ENCODE results near the gene VPS51. TPM values are rescaled to one million over a fixed set of nuclear protein-coding genes. Genes with fewer than 3 reads are reported as not detected.

The VPS51 gene
- total and polyA plus RNA-seq, 10 of the 15 experiments (the other 5 are each of a cell fraction or from before 2014, with no cell fraction given), result 1.5 to 279 (median 53.2) TPM

DNA sequence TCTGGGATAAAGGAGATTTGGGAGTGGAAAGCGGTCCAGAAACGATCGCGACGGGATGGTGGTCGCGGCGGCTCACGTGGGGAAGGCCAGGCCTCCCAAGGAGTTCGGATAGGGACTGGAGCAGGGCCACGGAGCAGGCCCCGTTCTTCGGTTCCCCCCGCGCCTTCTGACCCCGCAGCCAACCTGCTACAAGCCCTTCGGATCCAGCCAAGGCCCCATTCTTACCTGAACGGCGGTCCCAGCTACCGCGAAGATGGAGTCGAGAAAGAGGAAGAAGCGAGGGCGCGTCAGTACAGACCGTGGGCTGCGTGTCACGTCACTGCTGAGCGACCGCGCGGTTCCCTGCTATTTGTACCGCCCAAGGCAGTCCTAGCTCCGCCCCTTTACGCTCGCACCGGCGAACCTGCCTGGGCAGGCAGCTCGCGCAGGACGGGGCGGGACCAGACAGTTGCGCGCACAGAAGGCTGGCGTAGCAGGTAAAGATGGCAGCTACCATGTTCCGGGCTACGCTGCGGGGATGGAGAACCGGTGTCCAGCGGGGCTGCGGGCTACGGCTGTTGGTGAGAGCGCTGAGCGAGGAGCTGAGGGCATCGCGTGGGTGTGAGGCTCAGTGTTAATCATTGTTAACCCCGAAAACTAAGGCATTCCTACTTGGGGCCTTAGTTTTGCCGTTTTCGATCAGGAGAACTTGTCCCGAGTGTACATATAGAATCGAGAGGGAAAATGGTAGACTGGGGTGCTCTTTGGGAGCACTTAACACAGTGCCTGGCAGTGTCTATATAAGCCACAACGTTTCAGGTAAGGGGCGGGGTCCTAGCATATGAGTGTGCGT is 26.1 kb downstream of the VPS51 start, which contains the start of the genes FAU and MRPL49:
Gene FAU, minus strand, starts transcription at position 270 of the 832 bp plus-strand sequence. CDS start 321 bp downstream, outside the sequence.
Gene MRPL49, plus strand, starts transcription at position 457 of the 832 bp plus-strand sequence. Its CDS starts 26 bp downstream, at position 483.
- intact Hi-C loops (cut with micrococcal nuclease; ENCODE audit: unreplicated experiment) (no loop called here), in situ Hi-C loops (cut with MboI) (no loop called here)
- H3K4me3 ChIP-seq, result peak within 1 kb of the TSS; percentile 85
- H3K27ac ChIP-seq (ENCODE audit: control insufficient read depth, insufficient read depth), result peak within 1 kb of the TSS; percentile 80
- ChIA-PET POLR2A (interaction anchor here (0.5 to 3.1 kb wide), 25 partner anchors 9 to 806 kb away, joined by 3 to 31 read pairs (median 4); partner anchors contain the start of genes ARL2, CAPN1, CDC42BPG and DPF2), RAD21 (ENCODE audit: unreplicated experiment) (interaction anchor here (0.7 to 3.3 kb wide), 13 partner anchors 9 to 343 kb away, joined by 3 to 34 read pairs (median 4); partner anchors contain the start of genes ARL2, CAPN1, SAC3D1 and SF1), CTCF (interaction anchor here (0.5 to 3.1 kb wide), 21 partner anchors 9 to 334 kb away, joined by 3 to 40 read pairs (median 3); partner anchors contain the start of genes ARL2, CAPN1, POLA2 and SYVN1), SMC1A (ENCODE audit: uncharacterized antibody, unreplicated experiment) (interaction anchor here (0.8 to 3.5 kb wide), 10 partner anchors 9 to 318 kb away, joined by 3 to 15 read pairs (median 6); partner anchors contain the start of genes ARL2, BATF2, CAPN1 and SNX15)
- peak within 1 kb of the TSS; percentile 79 for H3K4me2 ChIP-seq (ENCODE audit: control insufficient read depth, insufficient read depth)
- WGBS (ENCODE audit: insufficient coverage, insufficient replicate concordance, low lambda C conversion rate, missing lambda C conversion rate), result under 1% methylated on average over 64 of the region's 64 CpGs
- H3K4me1 ChIP-seq (ENCODE audit: control insufficient read depth, insufficient read depth, low read length), result peaks cover 17% of the 10 kb centered on the region
- FAIRE-seq (peak; percentile 99), ATAC-seq (peak; percentile 90), DNase-seq (ENCODE audit: low read depth, low spot score) (peak; percentile 95)
- H4K20me1 ChIP-seq (ENCODE audit: control insufficient read depth, insufficient read depth), result no peaks in the 10 kb centered on the region
- peak within 1 kb of the TSS; percentile 97 for H3K9ac ChIP-seq (ENCODE audit: control insufficient read depth, insufficient read depth, low read length)
- no peaks in the 10 kb centered on the region for H3K27me3 ChIP-seq (replicated peaks in 1 of 2; ENCODE audit: control insufficient read depth in 2 of 2, insufficient read depth in 2 of 2, low read length in 1 of 2)
- H3K9me3 ChIP-seq (replicated peaks; ENCODE audit: control insufficient read depth, insufficient read depth, low read length), result no peaks in the 10 kb centered on the region
- H3K79me2 ChIP-seq (ENCODE audit: control insufficient read depth, insufficient read depth, low read length), result peaks cover 43% of the 10 kb centered on the region
- BruUV-seq (replicated peaks), result TSS peak; percentile 83
- H3K36me3 ChIP-seq (ENCODE audit: control insufficient read depth in 2 of 2, insufficient read depth in 2 of 2, low read length in 1 of 2), result peaks cover 15 to 38% of the 10 kb centered on the region in 2 experiments
- H2AFZ ChIP-seq (ENCODE audit: control insufficient read depth, low read depth, low read length), result peak within 1 kb of the TSS; percentile 74
- TF ChIP-seq HCFC1 (IDR thresholded peaks at IDR 0.05; ENCODE audit: low read length) (peak; percentile 75), YY1 (IDR thresholded peaks at IDR 0.05; ENCODE audit: low read depth, low read length) (peak; percentile 96), NBN (IDR thresholded peaks at IDR 0.05) (no peak; the same call in none of the 2 replicates), HDGF (IDR thresholded peaks at IDR 0.05) (peak; percentile 93), MEF2B (IDR thresholded peaks at IDR 0.05; ENCODE audit: partially characterized antibody, poor library complexity, severe bottlenecking) (no peak), BRCA1 (IDR thresholded peaks at IDR 0.05; ENCODE audit: low read depth, low read length) (0 out of 2 replicates have a peak, but pooled peaks have one; percentile 37), KAT2A (conservative IDR thresholded peaks at IDR 0.05; ENCODE audit: control insufficient read depth, low read depth, low read length) (no peak), LARP7 (IDR thresholded peaks at IDR 0.05) (no peak; the same call in 1 of the 2 replicates), DPF2 (IDR thresholded peaks at IDR 0.05) (no peak), NFXL1 (IDR thresholded peaks at IDR 0.05; ENCODE audit: borderline replicate concordance) (no peak)
- TF ChIP-seq, protein P1, sequence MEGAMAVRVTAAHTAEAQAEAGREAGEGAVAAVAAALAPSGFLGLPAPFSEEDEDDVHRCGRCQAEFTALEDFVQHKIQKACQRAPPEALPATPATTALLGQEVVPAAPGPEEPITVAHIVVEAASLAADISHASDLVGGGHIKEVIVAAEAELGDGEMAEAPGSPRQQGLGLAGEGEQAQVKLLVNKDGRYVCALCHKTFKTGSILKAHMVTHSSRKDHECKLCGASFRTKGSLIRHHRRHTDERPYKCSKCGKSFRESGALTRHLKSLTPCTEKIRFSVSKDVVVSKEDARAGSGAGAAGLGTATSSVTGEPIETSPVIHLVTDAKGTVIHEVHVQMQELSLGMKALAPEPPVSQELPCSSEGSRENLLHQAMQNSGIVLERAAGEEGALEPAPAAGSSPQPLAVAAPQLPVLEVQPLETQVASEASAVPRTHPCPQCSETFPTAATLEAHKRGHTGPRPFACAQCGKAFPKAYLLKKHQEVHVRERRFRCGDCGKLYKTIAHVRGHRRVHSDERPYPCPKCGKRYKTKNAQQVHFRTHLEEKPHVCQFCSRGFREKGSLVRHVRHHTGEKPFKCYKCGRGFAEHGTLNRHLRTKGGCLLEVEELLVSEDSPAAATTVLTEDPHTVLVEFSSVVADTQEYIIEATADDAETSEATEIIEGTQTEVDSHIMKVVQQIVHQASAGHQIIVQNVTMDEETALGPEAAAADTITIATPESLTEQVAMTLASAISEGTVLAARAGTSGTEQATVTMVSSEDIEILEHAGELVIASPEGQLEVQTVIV (IDR thresholded peaks at IDR 0.05; ENCODE audit: borderline replicate concordance, partially characterized antibody), result no peak
- TF ChIP-seq, protein P2, sequence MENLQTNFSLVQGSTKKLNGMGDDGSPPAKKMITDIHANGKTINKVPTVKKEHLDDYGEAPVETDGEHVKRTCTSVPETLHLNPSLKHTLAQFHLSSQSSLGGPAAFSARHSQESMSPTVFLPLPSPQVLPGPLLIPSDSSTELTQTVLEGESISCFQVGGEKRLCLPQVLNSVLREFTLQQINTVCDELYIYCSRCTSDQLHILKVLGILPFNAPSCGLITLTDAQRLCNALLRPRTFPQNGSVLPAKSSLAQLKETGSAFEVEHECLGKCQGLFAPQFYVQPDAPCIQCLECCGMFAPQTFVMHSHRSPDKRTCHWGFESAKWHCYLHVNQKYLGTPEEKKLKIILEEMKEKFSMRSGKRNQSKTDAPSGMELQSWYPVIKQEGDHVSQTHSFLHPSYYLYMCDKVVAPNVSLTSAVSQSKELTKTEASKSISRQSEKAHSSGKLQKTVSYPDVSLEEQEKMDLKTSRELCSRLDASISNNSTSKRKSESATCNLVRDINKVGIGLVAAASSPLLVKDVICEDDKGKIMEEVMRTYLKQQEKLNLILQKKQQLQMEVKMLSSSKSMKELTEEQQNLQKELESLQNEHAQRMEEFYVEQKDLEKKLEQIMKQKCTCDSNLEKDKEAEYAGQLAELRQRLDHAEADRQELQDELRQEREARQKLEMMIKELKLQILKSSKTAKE (IDR thresholded peaks at IDR 0.05; ENCODE audit: low read depth, poor library complexity, severe bottlenecking), result no peak
- TF ChIP-seq, protein P3, sequence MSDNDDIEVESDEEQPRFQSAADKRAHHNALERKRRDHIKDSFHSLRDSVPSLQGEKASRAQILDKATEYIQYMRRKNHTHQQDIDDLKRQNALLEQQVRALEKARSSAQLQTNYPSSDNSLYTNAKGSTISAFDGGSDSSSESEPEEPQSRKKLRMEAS (IDR thresholded peaks at IDR 0.05; ENCODE audit: low read depth, low read length), result peak; percentile 22
- TF ChIP-seq, protein P4, sequence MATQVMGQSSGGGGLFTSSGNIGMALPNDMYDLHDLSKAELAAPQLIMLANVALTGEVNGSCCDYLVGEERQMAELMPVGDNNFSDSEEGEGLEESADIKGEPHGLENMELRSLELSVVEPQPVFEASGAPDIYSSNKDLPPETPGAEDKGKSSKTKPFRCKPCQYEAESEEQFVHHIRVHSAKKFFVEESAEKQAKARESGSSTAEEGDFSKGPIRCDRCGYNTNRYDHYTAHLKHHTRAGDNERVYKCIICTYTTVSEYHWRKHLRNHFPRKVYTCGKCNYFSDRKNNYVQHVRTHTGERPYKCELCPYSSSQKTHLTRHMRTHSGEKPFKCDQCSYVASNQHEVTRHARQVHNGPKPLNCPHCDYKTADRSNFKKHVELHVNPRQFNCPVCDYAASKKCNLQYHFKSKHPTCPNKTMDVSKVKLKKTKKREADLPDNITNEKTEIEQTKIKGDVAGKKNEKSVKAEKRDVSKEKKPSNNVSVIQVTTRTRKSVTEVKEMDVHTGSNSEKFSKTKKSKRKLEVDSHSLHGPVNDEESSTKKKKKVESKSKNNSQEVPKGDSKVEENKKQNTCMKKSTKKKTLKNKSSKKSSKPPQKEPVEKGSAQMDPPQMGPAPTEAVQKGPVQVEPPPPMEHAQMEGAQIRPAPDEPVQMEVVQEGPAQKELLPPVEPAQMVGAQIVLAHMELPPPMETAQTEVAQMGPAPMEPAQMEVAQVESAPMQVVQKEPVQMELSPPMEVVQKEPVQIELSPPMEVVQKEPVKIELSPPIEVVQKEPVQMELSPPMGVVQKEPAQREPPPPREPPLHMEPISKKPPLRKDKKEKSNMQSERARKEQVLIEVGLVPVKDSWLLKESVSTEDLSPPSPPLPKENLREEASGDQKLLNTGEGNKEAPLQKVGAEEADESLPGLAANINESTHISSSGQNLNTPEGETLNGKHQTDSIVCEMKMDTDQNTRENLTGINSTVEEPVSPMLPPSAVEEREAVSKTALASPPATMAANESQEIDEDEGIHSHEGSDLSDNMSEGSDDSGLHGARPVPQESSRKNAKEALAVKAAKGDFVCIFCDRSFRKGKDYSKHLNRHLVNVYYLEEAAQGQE (IDR thresholded peaks at IDR 0.05; ENCODE audit: low read depth, low read length), result 0 out of 2 replicates have a peak, but pooled peaks have one; percentile 8

Measured in GM12878 (cell line).